ENCODE results near the gene SAG. TPM values are rescaled to one million over a fixed set of nuclear protein-coding genes. Genes with fewer than 3 reads are reported as not detected.
A peak's percentile ranks its signal among the peaks of the same experiment; 100 is the strongest.

The SAG gene
- total RNA-seq, 3 donors from 2014 or later, result 0.63 TPM; not detected in 2

DNA sequence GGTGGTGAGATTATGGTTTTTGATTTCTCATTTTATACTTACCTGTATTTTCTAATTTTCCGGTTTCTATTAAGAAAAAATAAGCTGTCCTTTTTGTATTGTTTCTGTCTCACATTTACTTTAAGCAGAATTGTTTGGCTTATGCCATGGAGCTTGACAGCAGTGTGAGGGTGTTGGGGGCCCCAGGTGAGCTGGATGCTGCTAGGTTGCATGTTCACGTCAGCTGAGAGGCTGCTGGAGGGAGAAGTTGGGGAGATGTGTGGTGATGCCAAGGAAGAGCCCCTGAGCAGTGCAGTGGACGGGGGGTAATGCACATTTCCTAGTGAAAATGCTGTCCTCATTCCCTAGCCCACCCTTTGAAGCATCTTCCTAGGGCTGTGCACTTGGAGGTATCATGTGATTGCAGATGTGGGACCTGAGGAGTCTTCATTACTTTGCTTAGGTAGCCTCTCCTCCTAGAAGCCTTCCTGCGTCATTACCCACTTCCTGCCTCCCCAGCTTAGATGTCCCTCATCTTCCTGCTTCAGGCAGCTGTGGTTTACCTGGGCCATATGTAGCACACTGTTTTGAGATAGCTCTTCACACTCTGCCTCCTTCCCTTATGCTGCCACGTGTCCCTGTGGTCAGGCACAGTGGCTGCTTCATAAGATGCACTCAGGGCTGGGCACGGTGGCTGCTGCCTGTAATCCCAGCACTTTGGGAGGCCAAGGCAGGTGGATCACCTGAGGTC lies 39.9 kb upstream of the SAG start:
- Histone ChIP-seq H3K4me1 (ENCODE audit: low read depth) (no peaks in the 10 kb centered on the region), H3K4me3 (no peak overlapping the region), H3K36me3 (ENCODE audit: low read depth) (peaks cover 23% of the 10 kb centered on the region), H3K9me3 (no peaks in the 10 kb centered on the region)
- DNase-seq, result peak; percentile 49 to 65 (median 63)
- peak; percentile 94 for ATAC-seq
- intact Hi-C loops (cut with DNase I, micrococcal nuclease), result loop anchor here in 1 of 2 donors (10.0 kb wide), 1 partner anchor 423 kb away; no protein-coding TSS in a partner anchor
- TF ChIP-seq, protein P1, sequence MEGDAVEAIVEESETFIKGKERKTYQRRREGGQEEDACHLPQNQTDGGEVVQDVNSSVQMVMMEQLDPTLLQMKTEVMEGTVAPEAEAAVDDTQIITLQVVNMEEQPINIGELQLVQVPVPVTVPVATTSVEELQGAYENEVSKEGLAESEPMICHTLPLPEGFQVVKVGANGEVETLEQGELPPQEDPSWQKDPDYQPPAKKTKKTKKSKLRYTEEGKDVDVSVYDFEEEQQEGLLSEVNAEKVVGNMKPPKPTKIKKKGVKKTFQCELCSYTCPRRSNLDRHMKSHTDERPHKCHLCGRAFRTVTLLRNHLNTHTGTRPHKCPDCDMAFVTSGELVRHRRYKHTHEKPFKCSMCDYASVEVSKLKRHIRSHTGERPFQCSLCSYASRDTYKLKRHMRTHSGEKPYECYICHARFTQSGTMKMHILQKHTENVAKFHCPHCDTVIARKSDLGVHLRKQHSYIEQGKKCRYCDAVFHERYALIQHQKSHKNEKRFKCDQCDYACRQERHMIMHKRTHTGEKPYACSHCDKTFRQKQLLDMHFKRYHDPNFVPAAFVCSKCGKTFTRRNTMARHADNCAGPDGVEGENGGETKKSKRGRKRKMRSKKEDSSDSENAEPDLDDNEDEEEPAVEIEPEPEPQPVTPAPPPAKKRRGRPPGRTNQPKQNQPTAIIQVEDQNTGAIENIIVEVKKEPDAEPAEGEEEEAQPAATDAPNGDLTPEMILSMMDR (IDR thresholded peaks at IDR 0.05), result no peak

DNA sequence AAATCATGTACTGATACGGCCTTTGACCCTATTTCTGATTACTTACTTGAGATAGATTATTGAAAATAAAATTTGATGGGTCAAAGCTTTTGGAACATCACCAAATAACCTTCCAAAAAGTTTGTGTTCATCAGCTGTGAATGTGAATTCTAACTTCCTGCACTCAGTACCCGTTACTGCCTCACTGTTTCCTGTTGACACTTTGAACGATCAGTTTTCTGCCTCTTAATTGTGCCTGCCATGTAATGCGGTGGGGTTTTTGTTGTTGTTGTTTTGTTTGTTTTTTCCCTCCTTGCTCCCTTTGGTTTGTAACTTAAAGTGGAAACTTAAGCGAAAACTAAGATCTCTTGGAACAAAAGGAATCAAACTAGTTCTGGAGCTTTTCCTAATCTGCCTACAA lies 37.2 kb upstream of the SAG start:
- peaks cover 24% of the 10 kb centered on the region for H3K36me3 ChIP-seq (ENCODE audit: low read depth)
- H3K4me3 ChIP-seq, result no peak overlapping the region
- H3K9me3 ChIP-seq, result no peaks in the 10 kb centered on the region
- ATAC-seq (no peak), DNase-seq (no peak)
- TF ChIP-seq, protein P1 (IDR thresholded peaks at IDR 0.05), result no peak
- no peaks in the 10 kb centered on the region for H3K4me1 ChIP-seq (ENCODE audit: low read depth)
- intact Hi-C loops (cut with DNase I, micrococcal nuclease), result no loop called here

DNA sequence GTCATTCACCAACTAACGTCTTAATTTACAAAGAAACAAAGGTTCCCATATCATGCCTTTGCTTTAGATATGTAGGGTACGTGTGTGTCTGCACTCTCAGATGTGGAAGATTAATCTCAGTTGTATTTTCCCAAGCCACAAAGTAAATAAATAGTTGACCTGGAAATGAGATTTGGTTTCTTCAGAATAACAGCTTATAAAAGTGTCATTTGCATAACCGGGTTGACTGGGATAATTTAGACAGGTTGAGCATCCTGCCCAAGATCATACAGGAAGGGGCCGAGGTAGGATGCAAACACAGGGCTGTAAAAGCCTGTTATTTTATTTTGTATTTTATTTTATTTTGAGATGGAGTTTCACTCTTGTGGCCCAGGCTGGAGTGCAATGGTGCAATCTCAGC lies 36.7 kb upstream of the SAG start:
- intact Hi-C loops (cut with DNase I, micrococcal nuclease), result no loop called here
- TF ChIP-seq, protein P1 (IDR thresholded peaks at IDR 0.05), result no peak
- no peak overlapping the region for H3K4me3 ChIP-seq
- no peak for ATAC-seq
- H3K36me3 ChIP-seq (ENCODE audit: low read depth), result peaks cover 18% of the 10 kb centered on the region
- no peaks in the 10 kb centered on the region for H3K4me1 ChIP-seq (ENCODE audit: low read depth)
- no peaks in the 10 kb centered on the region for H3K9me3 ChIP-seq
- no peak for DNase-seq

DNA sequence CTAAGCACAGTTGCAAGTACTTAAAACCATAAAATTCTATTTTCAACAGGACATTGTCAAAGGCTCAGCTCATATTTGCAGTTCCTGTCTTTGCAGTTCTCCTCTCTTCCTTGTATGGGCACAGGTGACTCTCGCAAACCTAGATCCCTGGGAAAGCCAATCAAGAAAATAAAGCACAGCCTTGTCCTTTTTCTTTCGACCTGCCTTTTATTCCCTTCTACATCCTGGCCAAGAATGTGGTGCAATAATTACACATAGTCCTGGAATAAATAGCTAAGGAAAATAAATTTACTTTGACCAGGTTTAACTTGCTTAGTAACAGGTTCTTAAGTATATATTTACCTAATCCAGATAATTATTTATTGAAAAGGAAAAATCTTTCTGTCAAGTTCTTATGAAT lies 35.9 kb upstream of the SAG start:
- Histone ChIP-seq H3K9me3 (no peaks in the 10 kb centered on the region), H3K4me3 (no peak overlapping the region), H3K36me3 (ENCODE audit: low read depth) (peaks cover 17% of the 10 kb centered on the region), H3K4me1 (ENCODE audit: low read depth) (no peaks in the 10 kb centered on the region)
- no peak for ATAC-seq
- intact Hi-C loops (cut with DNase I, micrococcal nuclease), result no loop called here
- no peak for DNase-seq
- TF ChIP-seq, protein P1 (IDR thresholded peaks at IDR 0.05), result no peak

DNA sequence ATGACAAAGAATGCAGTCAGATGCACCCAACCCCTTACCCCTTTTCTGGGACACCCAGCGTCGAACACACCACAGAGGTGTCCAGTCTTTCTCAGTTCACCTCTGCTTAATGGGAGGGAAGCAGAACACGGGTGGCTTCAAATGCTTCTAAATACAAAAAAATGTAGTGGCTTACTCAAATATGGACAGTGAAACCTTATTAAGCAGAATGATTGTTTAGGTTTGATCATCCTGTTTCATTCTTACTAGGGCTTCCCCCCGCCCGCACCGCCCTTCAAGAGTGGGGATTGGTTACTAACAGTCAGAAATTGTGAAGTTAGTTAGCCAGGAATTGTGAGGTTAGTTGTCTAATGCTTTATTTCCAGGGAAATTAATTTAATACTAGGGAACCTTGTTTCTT lies 34.5 kb upstream of the SAG start:
- DNase-seq (no peak), ATAC-seq (no peak)
- intact Hi-C loops (cut with DNase I, micrococcal nuclease), result no loop called here
- peaks cover 17% of the 10 kb centered on the region for H3K36me3 ChIP-seq (ENCODE audit: low read depth)
- TF ChIP-seq, protein P1 (IDR thresholded peaks at IDR 0.05), result no peak
- no peaks in the 10 kb centered on the region for H3K9me3 ChIP-seq
- no peaks in the 10 kb centered on the region for H3K4me1 ChIP-seq (ENCODE audit: low read depth)
- H3K4me3 ChIP-seq, result no peak overlapping the region

Measured in mucosa of descending colon (tissue), 3 donors.